HG02571 (cell line): ENCODE results near the gene CEP162.
"Not testable (repeated sequence)": the region's sequence is repeated elsewhere in the genome, so short reads cannot be mapped to it uniquely, and the experiment has no call there.

Experiments
- ATAC-seq: cut with Tn5 transposase; IDR thresholded peaks from one replicate; pipeline ENCODE4 v1.9.1; 2021; ENCODE audit warnings: mild to moderate bottlenecking, moderate library complexity; ENCODE audit not compliant: unreplicated experiment

The CEP162 gene

GRCh38 chr6:84151669-84152068 lies 75.8 kb downstream of the CEP162 start:
- ATAC-seq, result no peak

- peak; percentile 58 for ATAC-seq
Observed at GRCh38 chr6:84150705-84151104, 76.7 kb downstream of the CEP162 start.

- no peak for ATAC-seq
Observed at GRCh38 chr6:84141521-84141920, 85.9 kb downstream of the CEP162 start.

- no peak for ATAC-seq
Observed at GRCh38 chr6:84139311-84139710, 88.1 kb downstream of the CEP162 start.

GRCh38 chr6:84137989-84138575 lies 89.4 kb downstream of the CEP162 start:
- no peak for ATAC-seq

GRCh38 chr6:84137051-84137375 lies 90.4 kb downstream of the CEP162 start:
- no peak for ATAC-seq

GRCh38 chr6:84136364-84137050 lies 90.9 kb downstream of the CEP162 start:
- ATAC-seq, result no peak

- no peak for ATAC-seq
Observed at GRCh38 chr6:84135291-84135690, 92.2 kb downstream of the CEP162 start.

- ATAC-seq, result not testable (repeated sequence)
Observed at GRCh38 chr6:84133385-84133784, 94.1 kb downstream of the CEP162 start.

GRCh38 chr6:84129588-84129987 lies 97.9 kb downstream of the CEP162 start:
- ATAC-seq, result not testable (repeated sequence)

GRCh38 chr6:84123186-84123585 lies 104.3 kb downstream of the CEP162 start:
- ATAC-seq, result no peak

GRCh38 chr6:84119277-84119676 lies 108.2 kb downstream of the CEP162 start:
- ATAC-seq, result no peak

GRCh38 chr6:84118191-84118590 lies 109.3 kb downstream of the CEP162 start:
- no peak for ATAC-seq

- not testable (repeated sequence) for ATAC-seq
Observed at GRCh38 chr6:84114933-84115594, 112.4 kb downstream of the CEP162 start.

- ATAC-seq, result not testable (repeated sequence)
Observed at GRCh38 chr6:84111351-84111750, 116.1 kb downstream of the CEP162 start.

- no peak for ATAC-seq
Observed at GRCh38 chr6:84107495-84107894, 119.9 kb downstream of the CEP162 start.

GRCh38 chr6:84105215-84105924 lies 122.1 kb downstream of the CEP162 start:
- not testable (repeated sequence) for ATAC-seq

- no peak for ATAC-seq
Observed at GRCh38 chr6:84103029-84103428, 124.4 kb downstream of the CEP162 start.

GRCh38 chr6:84095156-84095555 lies 132.3 kb downstream of the CEP162 start:
- no peak for ATAC-seq

- peak; percentile 44 for ATAC-seq
Observed at GRCh38 chr6:84093441-84094435, 133.7 kb downstream of the CEP162 start.
